OCI-LY7 (cell line): Measurements from ENCODE around the gene RPL22. TPM values are rescaled to one million over a fixed set of nuclear protein-coding genes. Genes with fewer than 3 reads are reported as not detected.

Source experiments
- BruUV-seq: library from RNA; stranded (reverse); fragments of 400-500 nt; replicated peaks from 2 replicates; lab custom pipeline; 2021; lab: Mats Ljungman, UMichigan
- CTCF ChIA-PET: fragments of 300-600 bp; sonication (Branson Sonifier 250); formaldehyde crosslinking; loops from one replicate; lab custom pipeline; 2022; ENCODE audit warnings: antibody characterized with exemption; ENCODE audit not compliant: unreplicated experiment; lab: Charles Lee
- POLR2A ChIA-PET: fragments of 300-600 bp; sonication (Branson Sonifier 250); formaldehyde crosslinking; loops from one replicate; lab custom pipeline; 2022; ENCODE audit warnings: antibody characterized with exemption; lab: Charles Lee
- DNase-seq: peaks from one replicate; pipeline ENCODE4 v3.0.0-alpha.2; 2015; ENCODE audit warnings: low spot score
- H2AFZ ChIP-seq: fragments of 200-600 bp; sonication (generic), shearing (Covaris generic); 2 replicates; pipeline ENCODE4 v1.6.1; 2014; ENCODE audit warnings: mild to moderate bottlenecking, antibody characterized with exemption, low read length, moderate library complexity
- H3K27ac ChIP-seq: fragments of 200-600 bp; sonication (generic); 2 replicates; pipeline ENCODE4 v1.5.1; 2014; ENCODE audit warnings: mixed run types, low read depth, mild to moderate bottlenecking, moderate library complexity, low read length, inconsistent platforms; ENCODE audit not compliant: poor library complexity, severe bottlenecking
- H3K36me3 ChIP-seq: fragments of 200-600 bp; sonication (generic); 2 replicates; pipeline ENCODE4 v1.6.1; 2014; ENCODE audit warnings: mild to moderate bottlenecking, antibody characterized with exemption, low read length, moderate library complexity, mixed read lengths; ENCODE audit not compliant: insufficient read depth
- H3K4me1 ChIP-seq: fragments of 200-600 bp; sonication (generic); 2 replicates; pipeline ENCODE4 v1.5.1; 2014; ENCODE audit warnings: mild to moderate bottlenecking, low read length; ENCODE audit not compliant: insufficient read depth, poor library complexity, severe bottlenecking
- H3K4me2 ChIP-seq: fragments of 200-600 bp; sonication (generic); 2 replicates; pipeline ENCODE4 v1.6.1; 2014; ENCODE audit warnings: mild to moderate bottlenecking, low read length
- H3K4me3 ChIP-seq: fragments of 200-600 bp; sonication (generic); 2 replicates; pipeline ENCODE4 v1.5.1; 2014; ENCODE audit warnings: mild to moderate bottlenecking, low read depth, low read length; ENCODE audit not compliant: poor library complexity, severe bottlenecking
- H3K79me2 ChIP-seq: fragments of 200-600 bp; sonication (generic); 2 replicates; pipeline ENCODE4 v1.6.1; 2016; ENCODE audit warnings: low read depth, mild to moderate bottlenecking, low read length, moderate library complexity, mixed read lengths; ENCODE audit not compliant: insufficient read depth
- H3K9me2 ChIP-seq: fragments of 200-600 bp; sonication (generic); 2 replicates; pipeline ENCODE4 v1.6.1; 2016; ENCODE audit warnings: mild to moderate bottlenecking, low read length, mixed read lengths; ENCODE audit not compliant: insufficient read depth
- H3K9me3 ChIP-seq: fragments of 200-600 bp; sonication (generic); 2 replicates; pipeline ENCODE4 v1.6.1; 2014; ENCODE audit warnings: mild to moderate bottlenecking, mixed run types, low read length, mixed read lengths
- H4K20me1 ChIP-seq: fragments of 200-600 bp; sonication (generic); 2 replicates; pipeline ENCODE4 v1.6.1; 2014; ENCODE audit warnings: mild to moderate bottlenecking, antibody characterized with exemption, low read length, moderate library complexity, mixed read lengths; ENCODE audit not compliant: insufficient read depth
- CTCF ChIP-seq: fragments of 200-600 bp; sonication (generic); conservative IDR thresholded peaks from 2 replicates; pipeline ENCODE4 v1.5.1; 2014; ENCODE audit warnings: mild to moderate bottlenecking, antibody characterized with exemption, low read length, moderate library complexity, mixed read lengths
- EZH2phosphoT487 ChIP-seq: fragments of 200-600 bp; sonication (generic); IDR thresholded peaks from 2 replicates; pipeline ENCODE4 v1.6.1; 2018; ENCODE audit warnings: low read depth, borderline replicate concordance, mild to moderate bottlenecking, mixed run types, antibody characterized with exemption, low read length, moderate library complexity, mixed read lengths
- intact Hi-C: fragments of 100-400 bp; cut with micrococcal nuclease; formaldehyde crosslinking; loops from one replicate; pipeline ENCODE4 v1.10.0; 2022; ENCODE audit not compliant: unreplicated experiment
- total RNA-seq, 2 experiments: library from RNA; depleted of rRNA in 1 of 2; stranded (reverse); fragments of >200 nt in 1 of 2; shearing (Covaris generic) in 1 of 2; gene quantifications; 2 replicates each; pipeline ENCODE4 v1.2.3, GENCODE V29; 2014 to 2022

RPL22 gene
- total RNA-seq, 2 experiments from 2014 or later = 249 to 589 TPM

GRCh38 chr1:6170116-6170741, 29.2 kb downstream of the RPL22 start:
- Histone ChIP-seq H3K4me2 (no peak overlapping the region), H3K9me2 (no peaks in the 10 kb centered on the region), H3K27ac (no peak overlapping the region), H3K4me3 (no peak overlapping the region), H4K20me1 (no peaks in the 10 kb centered on the region), H3K36me3 (no peaks in the 10 kb centered on the region), H3K4me1 (peaks cover 8% of the 10 kb centered on the region), H2AFZ (no peak overlapping the region), H3K9me3 (no peaks in the 10 kb centered on the region), H3K79me2 (no peaks in the 10 kb centered on the region)
- intact Hi-C loops = no loop called here
- ChIA-PET POLR2A (no interaction called here), CTCF (no interaction called here)
- no peak for DNase-seq
- no TSS peak for BruUV-seq
- TF ChIP-seq CTCF = no peak
- no peak for TF ChIP-seq EZH2phosphoT487

- H4K20me1 ChIP-seq = no peaks in the 10 kb centered on the region
- BruUV-seq = no TSS peak
- no peak for TF ChIP-seq CTCF
- TF ChIP-seq EZH2phosphoT487 = no peak
- no peaks in the 10 kb centered on the region for H3K9me2 ChIP-seq
- POLR2A ChIA-PET = no interaction called here
- H3K4me3 ChIP-seq = no peak overlapping the region
- no peak for DNase-seq
- H3K79me2 ChIP-seq = no peaks in the 10 kb centered on the region
- no peak overlapping the region for H2AFZ ChIP-seq
- H3K36me3 ChIP-seq = no peaks in the 10 kb centered on the region
- peaks cover 8% of the 10 kb centered on the region for H3K4me1 ChIP-seq
- H3K27ac ChIP-seq = no peak overlapping the region
- intact Hi-C loops = no loop called here
- no peaks in the 10 kb centered on the region for H3K9me3 ChIP-seq
- CTCF ChIA-PET = no interaction called here
- H3K4me2 ChIP-seq = no peak overlapping the region
Observed at GRCh38 chr1:6168947-6169586, 30.3 kb downstream of the RPL22 start.
